ENCODE data around the gene GGNBP2.
A peak's percentile ranks its signal among the peaks of the same experiment; 100 is the strongest.
"Not testable (repeated sequence)": the region's sequence is repeated elsewhere in the genome, so short reads cannot be mapped to it uniquely, and the experiment has no call there.

GGNBP2 gene

GRCh38 chr17:36602030-36602748 lies 57.5 kb downstream of the GGNBP2 start:
- DNase-seq: no peak

DNA sequence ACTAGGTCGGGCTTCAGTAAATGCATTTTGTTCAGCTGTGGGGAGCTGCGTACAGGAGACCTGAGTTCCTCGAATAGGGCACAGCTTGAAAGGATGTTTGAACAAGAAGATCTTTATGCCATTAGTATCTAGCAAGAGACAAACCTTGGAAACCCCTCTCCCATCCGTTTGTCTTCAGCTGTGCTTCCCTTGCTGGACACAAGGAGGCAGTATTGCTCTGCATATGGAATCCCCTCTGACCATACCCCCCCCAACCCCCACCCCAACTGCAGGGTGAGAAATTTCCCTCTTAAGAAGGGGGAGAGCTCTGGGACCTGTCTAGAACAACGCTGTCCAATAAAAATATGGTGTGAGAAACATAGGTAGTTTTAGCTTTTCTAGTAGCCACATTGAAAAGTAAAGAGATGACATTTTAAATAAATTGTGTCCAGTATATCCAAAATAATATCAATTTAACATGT lies 58.2 kb downstream of the GGNBP2 start:
- DNase-seq: peak; percentile 60

- DNase-seq: not testable (repeated sequence)
Measured at GRCh38 chr17:36605028-36605427, 60.3 kb downstream of the GGNBP2 start.

DNA sequence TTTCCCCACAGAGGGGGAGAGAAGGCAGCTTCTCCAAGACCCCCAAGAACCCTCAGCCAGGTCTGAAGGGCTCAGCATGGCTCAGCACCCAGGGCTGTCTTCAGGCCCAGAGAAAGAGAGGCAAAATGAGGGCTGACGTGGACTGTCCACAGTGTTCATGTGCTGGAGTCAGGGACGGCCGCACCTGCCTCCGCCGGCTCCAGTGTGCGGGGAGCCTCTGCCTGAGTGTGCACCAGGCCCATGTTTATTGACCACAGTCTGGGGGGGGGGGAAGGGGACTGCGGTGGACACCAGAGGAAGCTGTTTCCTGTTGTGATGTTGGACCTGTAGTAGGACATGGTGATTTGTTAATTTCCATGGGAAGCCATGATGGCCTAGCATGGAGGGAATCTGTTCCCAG lies 63.6 kb downstream of the GGNBP2 start:
- no peak for DNase-seq

GRCh38 chr17:36608794-36609497 lies 64.2 kb downstream of the GGNBP2 start:
- peak; percentile 37 for DNase-seq

GRCh38 chr17:36609498-36609862 lies 64.8 kb downstream of the GGNBP2 start:
- no peak for DNase-seq

DNA sequence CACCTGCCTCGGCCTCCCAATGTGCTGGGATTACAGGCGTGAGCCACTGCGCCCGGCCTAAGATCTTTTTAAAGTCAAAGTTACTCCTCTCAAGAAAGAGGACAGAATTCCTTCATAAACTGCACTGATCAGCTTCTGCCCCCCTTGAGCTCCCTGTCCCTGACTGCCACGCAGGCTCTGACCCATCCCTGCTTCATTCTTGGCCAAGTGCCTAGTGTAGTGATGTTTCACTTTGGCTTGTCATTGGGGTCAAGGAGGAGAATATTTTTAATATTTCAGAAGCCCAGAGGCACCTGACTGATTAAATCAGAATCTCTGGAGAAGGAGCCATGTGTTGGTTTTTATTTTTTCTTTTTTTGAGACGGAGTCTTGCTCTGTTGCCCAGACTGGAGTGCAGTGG lies 65.8 kb downstream of the GGNBP2 start:
- DNase-seq: no peak

DNA sequence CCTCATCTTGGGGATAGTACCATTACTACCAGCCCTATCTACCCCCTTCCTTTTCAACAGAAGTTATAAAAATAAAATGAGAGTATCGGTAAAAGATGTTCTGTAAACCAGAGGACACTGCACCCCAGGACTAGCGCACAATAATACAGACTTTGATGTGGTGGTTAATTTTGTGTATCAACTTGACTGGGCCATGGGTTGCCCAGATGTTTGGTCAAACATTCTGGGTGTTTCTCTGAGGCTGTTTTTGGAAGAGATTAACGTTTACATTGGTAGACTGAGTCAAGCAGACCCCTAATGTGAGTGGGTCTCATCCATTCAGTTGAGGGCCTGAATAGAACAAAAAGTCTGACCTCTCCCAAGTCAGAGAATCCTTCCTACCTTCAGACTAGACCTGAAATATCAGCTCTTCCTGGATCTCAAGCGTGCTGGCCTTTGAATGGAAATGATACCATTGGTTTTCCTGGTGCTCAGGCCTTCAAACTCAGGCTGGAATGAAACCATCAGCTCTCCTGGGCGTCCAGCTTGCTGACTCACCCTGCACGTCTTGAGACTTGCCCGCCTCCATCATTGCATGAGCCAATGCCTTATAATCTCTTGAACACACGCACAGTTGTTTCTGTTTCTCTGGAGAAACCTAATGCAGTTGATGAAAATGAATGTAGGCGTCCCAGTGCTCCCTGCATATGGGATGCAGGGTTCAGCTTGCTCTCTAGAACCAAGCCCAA lies 66.8 kb downstream of the GGNBP2 start:
- peak; percentile 21 for DNase-seq

DNA sequence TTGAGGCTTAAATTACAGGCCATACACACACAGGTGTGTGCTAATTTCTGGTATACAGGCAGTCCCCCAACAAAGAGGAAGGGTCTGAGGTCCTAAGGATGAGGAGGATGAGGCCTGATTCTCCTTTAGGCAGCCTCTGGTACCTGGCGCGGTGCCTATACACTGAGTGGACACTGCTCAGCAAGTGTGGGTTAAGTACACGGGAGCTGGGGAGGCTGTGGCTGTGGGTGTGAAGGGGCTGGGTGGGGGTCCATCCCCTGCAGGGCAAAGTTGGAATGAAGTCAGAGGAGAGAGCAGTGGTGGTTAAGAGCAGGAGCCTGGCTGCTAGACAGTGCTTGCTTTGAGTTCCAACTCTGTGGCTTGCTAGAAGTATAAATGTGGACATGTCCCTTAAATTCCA lies 67.6 kb downstream of the GGNBP2 start:
- no peak for DNase-seq

GRCh38 chr17:36613155-36613554 lies 68.4 kb downstream of the GGNBP2 start:
- DNase-seq: no peak

DNA sequence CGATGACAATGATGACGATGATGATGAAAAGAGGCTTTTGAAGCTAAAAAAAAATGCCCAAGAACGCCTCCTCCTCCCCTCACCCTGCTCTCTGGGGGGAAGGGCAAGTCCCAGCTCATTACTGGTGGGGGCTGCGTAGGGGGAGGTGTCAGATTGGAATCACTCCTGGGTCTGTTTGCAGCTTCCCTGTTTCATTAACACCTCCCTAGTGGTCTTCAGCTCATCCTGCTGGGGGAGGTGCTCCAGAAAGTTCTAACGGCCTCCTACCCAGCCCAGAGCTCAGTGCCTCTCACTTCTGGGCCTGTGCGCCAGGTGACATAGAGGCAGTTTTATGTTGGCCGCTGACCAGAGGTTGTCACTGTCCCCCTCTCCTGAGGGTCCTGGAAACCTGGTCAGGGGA lies 69.4 kb downstream of the GGNBP2 start:
- no peak for DNase-seq

DNA sequence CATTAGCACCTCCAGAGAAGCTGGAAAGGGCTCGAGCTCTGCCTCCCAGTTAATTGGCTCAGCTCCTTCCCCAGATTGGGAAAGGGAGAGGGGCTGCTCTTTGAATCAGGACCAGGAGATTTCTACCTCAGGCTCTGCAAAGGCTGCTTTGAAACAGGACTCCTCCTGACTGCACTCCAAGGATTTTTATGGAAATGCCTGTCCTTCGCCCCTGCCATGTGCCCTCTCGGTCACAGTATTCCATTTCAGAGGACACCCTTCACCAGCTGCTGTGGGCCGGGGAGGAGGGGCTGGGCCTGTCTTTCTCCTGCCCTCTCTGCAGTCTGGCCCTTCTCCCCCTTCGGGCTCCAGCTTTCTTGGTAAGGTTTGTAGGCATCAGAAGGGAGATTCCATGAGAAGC lies 70.2 kb downstream of the GGNBP2 start:
- no peak for DNase-seq

DNA sequence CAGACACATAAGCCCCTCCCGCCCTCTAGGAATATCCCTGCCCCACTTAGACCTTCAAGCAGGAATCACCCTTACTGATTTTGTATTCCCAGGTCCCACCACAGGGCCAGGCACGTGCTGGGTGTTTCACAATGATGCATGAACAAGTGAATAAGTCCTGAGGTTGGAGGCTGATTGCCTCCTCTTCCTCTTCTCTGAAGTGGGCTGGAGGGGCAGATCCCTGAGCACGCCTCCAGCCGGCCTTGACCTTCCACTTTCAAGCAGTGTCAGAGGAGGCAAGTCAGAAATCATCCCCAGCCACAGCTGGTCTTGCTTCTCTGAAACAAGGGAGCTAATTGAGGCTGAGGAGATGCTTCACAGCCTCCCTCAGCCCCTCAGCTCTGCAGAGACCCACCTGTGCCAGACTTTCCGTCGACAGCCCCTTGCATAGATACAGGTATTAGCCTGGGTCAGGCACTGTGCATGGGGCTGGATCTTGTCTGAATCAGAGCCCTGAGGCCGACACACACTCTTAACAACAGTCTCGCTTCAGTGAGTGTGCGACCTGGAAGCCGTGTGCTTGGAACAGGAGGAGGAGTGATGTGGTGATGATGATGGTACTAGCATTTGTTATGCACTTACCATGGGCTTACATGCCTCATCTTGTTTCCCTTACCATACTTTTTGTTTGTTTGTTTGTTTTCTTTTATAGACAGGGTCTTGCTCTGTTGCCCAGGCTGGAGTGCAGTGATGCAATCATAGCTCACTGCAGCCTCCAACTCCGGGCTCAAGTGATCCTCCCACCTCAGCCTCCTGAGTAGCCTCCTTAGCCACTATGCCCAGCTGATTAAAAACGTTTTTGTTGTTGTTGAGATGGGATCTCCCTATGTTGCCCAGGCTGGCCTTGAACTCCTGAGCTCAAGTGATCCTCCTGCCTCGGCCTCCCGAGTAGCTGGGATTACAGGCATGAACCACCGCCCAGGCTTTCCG lies 71.6 kb downstream of the GGNBP2 start:
- DNase-seq: peak; percentile 69

DNA sequence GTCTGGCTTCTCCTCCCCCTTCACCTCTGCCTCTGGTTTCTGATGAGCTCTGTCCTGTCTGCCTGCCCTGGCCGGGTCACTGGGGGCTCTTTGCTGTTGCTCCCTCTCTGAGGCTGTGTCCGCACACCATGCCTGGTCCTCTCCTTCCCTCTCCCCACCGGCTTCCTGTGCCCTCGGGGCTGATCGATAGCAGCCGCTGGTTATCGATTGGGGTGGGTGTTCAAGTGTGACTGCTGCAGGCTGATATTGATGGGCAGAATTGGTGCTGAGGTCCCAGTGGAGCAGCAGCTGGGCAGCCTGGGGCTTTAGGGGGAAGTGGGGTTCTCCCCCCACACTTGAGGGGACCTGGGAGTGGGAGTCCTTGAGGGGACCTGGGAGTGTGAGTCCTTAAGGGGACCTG lies 73.1 kb downstream of the GGNBP2 start:
- no peak for DNase-seq

GRCh38 chr17:36623281-36623680 lies 78.6 kb downstream of the GGNBP2 start:
- no peak for DNase-seq

- DNase-seq: peak; percentile 5
Measured at GRCh38 chr17:36625188-36625587, 80.5 kb downstream of the GGNBP2 start.

DNA sequence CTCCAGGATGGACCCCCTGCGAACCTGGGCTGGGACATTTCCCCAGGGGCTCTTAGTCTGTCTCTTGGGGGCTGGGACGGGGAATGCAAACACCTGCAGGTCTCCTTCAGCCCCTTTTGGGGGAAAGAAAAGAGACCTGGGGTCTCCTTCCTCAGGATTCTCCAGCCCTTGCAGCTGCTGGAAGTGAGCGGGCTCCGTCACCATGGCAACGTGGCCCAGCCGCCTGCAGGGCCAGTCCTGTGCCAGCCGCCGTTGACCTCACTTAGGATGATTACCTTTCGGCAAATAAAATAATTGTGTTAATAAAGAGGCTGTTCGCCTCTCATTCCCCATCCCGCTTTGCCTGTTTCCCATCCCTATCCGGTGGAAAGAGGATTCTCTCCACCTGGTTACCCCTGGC lies 82.4 kb downstream of the GGNBP2 start:
- DNase-seq: no peak

- DNase-seq: no peak
Measured at GRCh38 chr17:36628576-36628975, 83.9 kb downstream of the GGNBP2 start.

DNA sequence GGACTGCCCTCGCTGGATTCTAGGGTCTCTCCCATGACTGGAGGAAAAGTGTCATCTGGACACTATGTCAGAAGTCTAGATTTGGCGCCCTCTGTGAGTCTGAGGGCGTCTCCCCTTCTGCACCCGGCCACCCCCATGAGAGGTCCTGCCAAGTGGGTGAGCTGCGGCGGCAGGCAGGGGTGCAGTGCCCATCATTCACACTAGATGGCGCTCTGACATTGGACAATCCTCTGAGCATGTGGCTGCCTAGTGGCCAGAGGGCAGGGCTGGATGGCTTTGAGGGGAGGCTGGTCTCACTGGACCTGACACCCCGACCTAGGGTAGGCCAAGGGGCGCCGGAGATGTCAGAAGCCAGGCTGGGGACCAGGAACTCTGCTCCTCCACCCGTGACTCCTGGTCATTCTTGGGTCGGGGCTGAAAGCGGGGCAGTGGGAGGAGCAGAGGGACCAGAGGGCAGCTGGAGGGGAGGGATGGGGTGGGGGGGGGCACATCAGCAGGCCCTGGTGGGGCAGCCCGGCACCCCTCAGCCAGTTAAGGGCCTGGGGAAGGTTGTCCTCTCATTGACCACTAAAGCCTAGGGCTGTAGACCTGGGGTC lies 84.6 kb downstream of the GGNBP2 start:
- DNase-seq: peak; percentile 52

GRCh38 chr17:36629970-36630502 lies 85.3 kb downstream of the GGNBP2 start:
- peak; percentile 76 for DNase-seq

DNA sequence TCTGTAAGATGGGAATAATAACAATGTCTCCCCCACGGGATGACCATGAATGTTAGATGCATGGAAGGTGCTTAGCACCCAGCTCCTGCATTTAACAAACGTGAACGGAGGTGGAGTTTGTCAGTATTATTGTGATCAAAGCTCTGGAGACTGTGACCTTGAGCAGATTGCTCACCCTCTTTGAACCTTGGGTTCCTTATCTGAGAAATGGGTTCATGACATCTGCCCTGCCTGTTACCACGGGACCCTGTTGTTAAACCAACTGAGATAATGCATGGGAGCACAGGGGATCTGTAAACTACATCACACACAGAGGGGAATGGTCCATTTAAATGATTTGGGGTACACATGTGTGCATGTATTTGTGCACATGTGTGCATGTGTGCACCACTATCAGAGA lies 86.3 kb downstream of the GGNBP2 start:
- no peak for DNase-seq
